HG03097 (cell line): ENCODE results near the gene FBL.
A peak's percentile ranks its signal among the peaks of the same experiment; 100 is the strongest.
"Not testable (repeated sequence)": the region's sequence is repeated elsewhere in the genome, so short reads cannot be mapped to it uniquely, and the experiment has no call there.

Source experiments
- ATAC-seq: cut with Tn5 transposase; IDR thresholded peaks from one replicate; pipeline ENCODE4 v1.9.1; 2021; ENCODE audit not compliant: unreplicated experiment, low FRiP score

FBL gene

GRCh38 chr19:39877488-39877887 lies 31.3 kb upstream of the FBL start:
- not testable (repeated sequence) for ATAC-seq

GRCh38 chr19:39876486-39876885 lies 30.3 kb upstream of the FBL start:
- ATAC-seq = not testable (repeated sequence)

GRCh38 chr19:39875401-39875864 lies 29.3 kb upstream of the FBL start:
- not testable (repeated sequence) for ATAC-seq

- no peak for ATAC-seq
Measured at GRCh38 chr19:39874404-39874803, 28.2 kb upstream of the FBL start.

- ATAC-seq = no peak
Measured at GRCh38 chr19:39873385-39873784, 27.2 kb upstream of the FBL start.

- ATAC-seq = no peak
Measured at GRCh38 chr19:39871886-39872866, 26.0 kb upstream of the FBL start.

GRCh38 chr19:39871362-39871761 lies 25.2 kb upstream of the FBL start:
- ATAC-seq = no peak

GRCh38 chr19:39870171-39870971 lies 24.2 kb upstream of the FBL start:
- ATAC-seq = no peak

- ATAC-seq = no peak
Measured at GRCh38 chr19:39867952-39868351, 21.8 kb upstream of the FBL start.

- no peak for ATAC-seq
Measured at GRCh38 chr19:39867133-39867532, 21.0 kb upstream of the FBL start.

GRCh38 chr19:39865953-39866352 lies 19.8 kb upstream of the FBL start:
- ATAC-seq = no peak

GRCh38 chr19:39865186-39865585 lies 19.0 kb upstream of the FBL start:
- no peak for ATAC-seq

- no peak for ATAC-seq
Measured at GRCh38 chr19:39864118-39864517, 17.9 kb upstream of the FBL start.

GRCh38 chr19:39858541-39858940 lies 12.4 kb upstream of the FBL start:
- ATAC-seq = no peak

- ATAC-seq = no peak
Measured at GRCh38 chr19:39852882-39853281, 6.7 kb upstream of the FBL start.

GRCh38 chr19:39850892-39851291 lies 4.7 kb upstream of the FBL start:
- no peak for ATAC-seq

- no peak for ATAC-seq
Measured at GRCh38 chr19:39848392-39848791, 2.2 kb upstream of the FBL start.

GRCh38 chr19:39847525-39847924 lies 1.3 kb upstream of the FBL start:
- ATAC-seq = no peak

- ATAC-seq = peak; percentile 6
Measured at GRCh38 chr19:39846678-39847486, 703 bp upstream of the FBL start.

- no peak for ATAC-seq
Measured at GRCh38 chr19:39845584-39845932, 621 bp downstream of the FBL start.

- ATAC-seq = no peak
Measured at GRCh38 chr19:39845172-39845571, 1.0 kb downstream of the FBL start.
